Measurements from ENCODE around the gene EPHB1. TPM values are rescaled to one million over a fixed set of nuclear protein-coding genes. Genes with fewer than 3 reads are reported as not detected.
A peak's percentile ranks its signal among the peaks of the same experiment; 100 is the strongest.

Gene EPHB1
- total RNA-seq, 1 experiment from 2014 or later: 7.0 TPM

GRCh38 chr3:134820994-134821393 lies 25.9 kb downstream of the EPHB1 start:
- TF ChIP-seq ZNF317 (CRISPR knock-in tag; IDR thresholded peaks at IDR 0.05; ENCODE audit: borderline replicate concordance, low read depth): no peak
- peak; percentile 69; the same call in 1 of the 2 replicates for TF ChIP-seq ZNF416 (CRISPR knock-in tag; IDR thresholded peaks at IDR 0.05)
- no peak for DNase-seq (ENCODE audit: low spot score)
- Mint-ChIP-seq H3K27me3 (ENCODE audit: low read depth) (no peaks in the 10 kb centered on the region), H3K4me3 (no peak overlapping the region), H3K4me1 (no peaks in the 10 kb centered on the region), H3K36me3 (no peaks in the 10 kb centered on the region), H3K9me3 (no peaks in the 10 kb centered on the region), H3K27ac (no peak overlapping the region)
- POLR2A ChIA-PET: no interaction called here
- CTCF ChIA-PET: no interaction called here
- no peak for ATAC-seq

- H3K9me3 Mint-ChIP-seq: no peaks in the 10 kb centered on the region
- H3K27me3 Mint-ChIP-seq (ENCODE audit: low read depth): no peaks in the 10 kb centered on the region
- ChIA-PET POLR2A (no interaction called here), CTCF (no interaction called here)
- no peak overlapping the region; the same call in 1 of the 2 replicates for H3K27ac Mint-ChIP-seq
- no peak overlapping the region for H3K4me3 Mint-ChIP-seq
- H3K4me1 Mint-ChIP-seq: no peaks in the 10 kb centered on the region
- no peak for TF ChIP-seq TP53 (CRISPR knock-in tag; IDR thresholded peaks at IDR 0.05)
- no peak for TF ChIP-seq AFF4 (CRISPR knock-in tag; IDR thresholded peaks at IDR 0.05; ENCODE audit: borderline replicate concordance)
- no peak for TF ChIP-seq JUN (CRISPR knock-in tag; IDR thresholded peaks at IDR 0.05)
- no peak for TF ChIP-seq ZNF532 (CRISPR knock-in tag; IDR thresholded peaks at IDR 0.05; ENCODE audit: borderline replicate concordance)
- TF ChIP-seq E2F5 (CRISPR knock-in tag; IDR thresholded peaks at IDR 0.05): no peak
- DNase-seq (ENCODE audit: low spot score) (no peak), ATAC-seq (no peak)
- H3K36me3 Mint-ChIP-seq: no peaks in the 10 kb centered on the region
These were observed 27.0 kb downstream of the EPHB1 start for GRCh38 chr3:134822090-134822489.

- no peaks in the 10 kb centered on the region for H3K36me3 Mint-ChIP-seq
- no peaks in the 10 kb centered on the region for H3K9me3 Mint-ChIP-seq
- CTCF ChIA-PET: interaction anchor here (0.7 to 1.2 kb wide), 2 partner anchors 15 to 26 kb away, joined by 4 to 5 read pairs; no protein-coding TSS in a partner anchor
- TF ChIP-seq JAZF1 (CRISPR knock-in tag; IDR thresholded peaks at IDR 0.05) (no peak), GTF2I (CRISPR knock-in tag; conservative IDR thresholded peaks at IDR 0.05) (no peak), ZNF317 (CRISPR knock-in tag; IDR thresholded peaks at IDR 0.05; ENCODE audit: borderline replicate concordance, low read depth) (no peak), EMX1 (CRISPR knock-in tag; IDR thresholded peaks at IDR 0.05) (no peak), ZNF219 (CRISPR knock-in tag; IDR thresholded peaks at IDR 0.05; ENCODE audit: borderline replicate concordance) (no peak), SOX15 (CRISPR knock-in tag; IDR thresholded peaks at IDR 0.05) (no peak), NR3C1 (CRISPR knock-in tag; conservative IDR thresholded peaks at IDR 0.05; ENCODE audit: low read depth) (no peak), GRHL2 (CRISPR knock-in tag; IDR thresholded peaks at IDR 0.05; ENCODE audit: insufficient replicate concordance, severe bottlenecking) (no peak)
- no peak for ATAC-seq
- no peaks in the 10 kb centered on the region for H3K27me3 Mint-ChIP-seq (ENCODE audit: low read depth)
- no peak overlapping the region for H3K27ac Mint-ChIP-seq
- no peak overlapping the region for H3K4me3 Mint-ChIP-seq
- no peak for DNase-seq (ENCODE audit: low spot score)
- no peaks in the 10 kb centered on the region for H3K4me1 Mint-ChIP-seq
- POLR2A ChIA-PET: interaction anchor here (0.7 kb wide), 1 partner anchor 43 kb away, joined by 6 read pairs; no protein-coding TSS in a partner anchor
These were observed 28.6 kb downstream of the EPHB1 start for GRCh38 chr3:134823679-134824078.
